IPS-11a (cell line): Measurements from ENCODE around the gene ZSCAN21.
A peak's percentile ranks its signal among the peaks of the same experiment; 100 is the strongest.

Experiments used
- H3K4me3 ChIP-seq: one replicate; pipeline ENCODE4 v1.5.1; 2013; ENCODE audit warnings: low read depth, low read length, control low read depth

ZSCAN21 gene

DNA sequence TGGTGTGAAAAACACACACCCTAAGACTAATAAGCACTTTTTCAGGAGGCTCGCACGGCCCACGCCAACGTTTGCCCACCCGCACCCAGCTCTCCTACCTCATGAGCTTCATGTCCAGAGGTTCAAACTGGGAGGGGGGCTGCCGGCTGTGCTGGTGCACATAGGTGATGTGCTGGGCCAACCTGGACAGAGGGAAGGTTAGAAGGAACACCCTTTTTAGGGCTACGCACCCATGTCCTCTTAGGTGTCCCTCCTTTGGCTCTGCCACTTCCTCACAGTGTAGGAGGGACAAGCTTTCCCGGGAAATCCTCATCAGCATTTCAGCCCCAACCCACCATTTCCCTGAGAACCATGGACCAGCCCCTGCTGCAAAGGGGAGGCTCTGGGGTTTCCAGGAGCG is 45.7 kb downstream of the ZSCAN21 start:
- H3K4me3 ChIP-seq: no peak overlapping the region

DNA sequence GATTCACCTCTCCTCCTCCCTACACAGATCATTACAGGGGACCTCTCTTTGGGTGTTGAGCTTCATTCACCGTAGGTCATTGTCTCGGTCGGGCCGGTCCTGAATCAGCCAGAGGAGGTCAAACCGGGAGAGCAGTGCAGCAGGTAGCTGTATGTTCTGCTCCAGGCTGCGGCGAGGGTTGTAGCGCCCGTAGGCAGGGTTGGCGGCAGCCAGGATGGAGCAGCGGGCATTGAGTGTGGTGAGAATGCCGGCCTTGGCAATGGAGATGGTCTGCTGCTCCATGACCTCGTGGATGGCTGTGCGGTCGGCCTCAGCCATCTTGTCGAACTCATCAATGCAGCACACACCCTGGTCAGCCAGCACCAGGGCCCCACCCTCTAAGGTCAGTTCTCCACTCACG is 46.1 kb downstream of the ZSCAN21 start:
- no peak overlapping the region for H3K4me3 ChIP-seq

DNA sequence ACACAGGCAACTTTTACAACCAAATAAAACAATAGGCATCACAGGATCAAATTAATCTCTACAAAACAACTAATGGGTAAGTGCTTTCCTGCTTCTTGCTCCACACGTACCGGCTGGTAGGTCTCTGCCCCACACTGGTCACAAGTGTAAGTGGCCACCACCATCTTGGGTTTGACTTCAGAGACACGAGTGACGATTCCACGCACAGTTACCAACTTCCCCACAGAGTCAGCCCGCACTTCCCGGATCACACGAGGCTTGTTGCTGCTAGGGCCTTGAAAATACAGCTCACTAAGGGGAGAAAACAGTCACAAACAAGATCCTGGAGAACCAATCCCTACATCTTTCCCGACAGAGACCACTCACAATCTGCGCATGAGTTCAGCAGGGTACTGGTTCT is 49.3 kb downstream of the ZSCAN21 start:
- H3K4me3 ChIP-seq: no peak overlapping the region

- peak overlapping the region; percentile 91 for H3K4me3 ChIP-seq
These were observed 49.9 kb downstream of the ZSCAN21 start for GRCh38 chr7:100099452-100099851.

- H3K4me3 ChIP-seq: peak overlapping the region; percentile 91
These were observed 50.9 kb downstream of the ZSCAN21 start for GRCh38 chr7:100100420-100101015.

DNA sequence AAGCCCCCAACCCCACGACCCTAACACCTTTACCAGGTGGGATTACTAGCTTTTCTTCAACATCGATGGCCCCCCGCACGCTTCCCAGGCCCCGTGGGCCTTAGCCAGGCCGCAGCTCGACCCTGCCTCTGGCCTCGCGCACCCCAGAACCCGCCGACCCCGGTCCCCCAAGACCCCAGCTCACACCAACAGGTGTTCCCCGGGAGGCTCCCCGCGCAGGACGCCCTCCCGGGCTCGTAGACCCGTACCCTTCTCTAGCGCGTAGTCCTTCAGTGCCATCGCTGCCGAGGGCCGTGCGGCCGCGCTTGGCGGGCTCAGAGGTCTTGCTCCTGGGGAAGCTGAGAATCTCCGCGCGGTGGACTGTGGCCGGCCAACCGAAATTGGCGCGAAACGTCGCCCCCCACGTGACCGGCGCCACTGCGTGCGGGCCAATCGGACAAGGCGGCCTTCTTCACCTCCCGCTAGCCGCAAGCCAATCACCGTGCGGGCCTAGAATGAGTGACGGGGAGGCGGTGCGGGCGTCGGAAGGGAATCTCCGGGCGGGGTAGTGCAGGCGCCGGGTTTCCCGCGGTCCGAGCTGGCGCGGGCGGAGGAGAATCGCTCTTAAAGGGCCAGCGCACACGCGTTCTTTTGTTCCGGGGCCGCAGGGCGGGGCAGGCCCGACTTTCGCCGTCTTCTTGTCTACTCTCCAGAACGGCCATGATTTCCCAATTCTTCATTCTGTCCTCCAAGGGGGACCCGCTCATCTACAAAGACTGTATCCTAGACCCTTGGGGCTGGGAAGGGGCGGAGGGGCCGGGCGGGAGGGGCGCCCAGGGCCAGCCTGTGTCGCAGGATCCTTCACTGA is 51.7 kb downstream of the ZSCAN21 start, which contains the start of the genes AP4M1 and MCM7:
AP4M1 (plus strand) TSS at position 628 of the 847 bp plus-strand sequence; CDS start at position 700, 72 bp downstream.
MCM7 (minus strand) TSS at position 382 of the 847 bp plus-strand sequence; CDS start at position 279, 103 bp downstream.
- peak within 1 kb of the TSS; percentile 91 for H3K4me3 ChIP-seq

- H3K4me3 ChIP-seq: no peak overlapping the region
These were observed 53.6 kb downstream of the ZSCAN21 start for GRCh38 chr7:100102950-100103840.

DNA sequence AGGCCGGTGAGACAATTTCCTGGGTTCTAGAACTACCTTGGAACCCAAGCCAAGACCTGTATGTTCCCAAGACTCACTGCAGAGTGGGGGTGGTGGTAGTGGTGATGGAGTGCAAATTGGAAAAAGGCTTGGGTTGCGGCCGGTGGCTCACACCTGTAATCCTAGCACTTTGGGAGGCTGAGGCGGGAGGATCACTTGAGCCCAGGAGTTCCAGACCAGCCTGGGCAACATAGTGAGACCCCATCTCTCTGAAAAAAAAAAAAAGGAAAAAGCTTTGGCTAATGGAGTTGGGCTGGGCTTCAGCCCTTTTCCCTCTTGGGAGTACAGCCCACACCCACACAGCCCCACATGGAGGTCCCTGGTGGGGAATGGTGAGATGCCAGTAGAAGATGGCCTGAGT is 56.0 kb downstream of the ZSCAN21 start:
- no peak overlapping the region for H3K4me3 ChIP-seq

DNA sequence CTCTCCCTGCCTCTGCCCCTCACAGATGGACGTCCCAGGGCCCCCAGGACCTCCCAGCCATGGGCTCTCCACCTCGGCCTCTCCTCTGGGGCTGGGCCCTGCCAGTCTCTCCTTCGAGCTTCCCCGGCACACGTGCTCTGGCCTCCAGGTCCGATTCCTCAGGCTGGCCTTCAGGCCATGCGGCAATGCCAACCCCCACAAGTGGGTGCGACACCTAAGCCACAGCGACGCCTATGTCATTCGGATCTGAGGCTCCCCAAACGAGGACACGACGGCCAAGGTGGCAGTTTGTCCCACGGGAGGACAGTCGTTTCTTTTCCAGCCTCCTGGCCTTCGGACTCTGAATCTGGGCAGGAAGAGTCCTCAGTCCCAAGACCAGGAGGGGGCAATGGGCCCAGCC is 57.1 kb downstream of the ZSCAN21 start:
- no peak overlapping the region for H3K4me3 ChIP-seq

GRCh38 chr7:100107125-100107737 is 57.7 kb downstream of the ZSCAN21 start:
- H3K4me3 ChIP-seq: no peak overlapping the region

- no peak overlapping the region for H3K4me3 ChIP-seq
These were observed 58.3 kb downstream of the ZSCAN21 start for GRCh38 chr7:100107890-100108289.

DNA sequence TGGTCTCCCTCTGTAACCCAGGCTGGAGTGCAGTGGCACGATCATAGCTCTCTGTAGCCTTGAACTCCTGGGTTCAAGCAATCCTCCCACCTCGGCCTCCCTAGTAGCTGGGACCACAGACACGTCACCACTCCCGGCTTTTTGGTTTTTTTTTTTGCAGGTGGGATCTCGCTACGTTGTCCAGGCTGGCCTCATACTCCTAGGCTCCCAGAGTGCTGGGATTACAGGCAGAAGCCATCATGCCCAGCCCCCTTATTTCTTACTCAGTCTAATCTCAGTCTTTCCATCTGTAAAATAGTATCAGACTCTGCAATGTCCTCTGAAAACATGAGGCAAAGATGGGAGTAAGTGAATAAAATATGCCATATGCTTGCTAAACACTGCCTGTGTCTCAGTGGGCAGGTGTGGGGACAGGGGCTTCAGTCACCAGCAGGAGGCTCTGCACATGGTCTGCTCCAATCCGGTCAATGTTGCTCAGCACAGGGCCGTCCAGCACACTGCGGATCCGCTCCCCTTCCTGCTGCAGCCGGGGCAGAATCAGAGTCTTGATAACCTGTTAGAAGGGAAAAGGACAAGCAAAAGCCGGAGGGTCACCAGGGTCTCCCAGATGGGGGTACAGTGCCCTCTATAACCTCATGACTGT is 60.1 kb downstream of the ZSCAN21 start:
- H3K4me3 ChIP-seq: no peak overlapping the region

- no peak overlapping the region for H3K4me3 ChIP-seq
These were observed 61.6 kb downstream of the ZSCAN21 start for GRCh38 chr7:100111156-100111555.

- no peak overlapping the region for H3K4me3 ChIP-seq
These were observed 62.3 kb downstream of the ZSCAN21 start for GRCh38 chr7:100111914-100112313.
